H1 (cell line): ENCODE data around the gene CYRIA. TPM values are rescaled to one million over a fixed set of nuclear protein-coding genes. Genes with fewer than 3 reads are reported as not detected.

Experiments
- BRCA1 ChIP-seq: IDR thresholded peaks from 2 replicates; pipeline ENCODE4 v1.6.1; 2012; ENCODE audit warnings: low read depth, low read length, improper control_type of control experiment
- CHD7 ChIP-seq: fragments of 300-600 bp; sonication (generic); IDR thresholded peaks from 2 replicates; pipeline ENCODE4 v1.7.1; 2012; ENCODE audit warnings: low read length, moderate library complexity, mild to moderate bottlenecking, inconsistent platforms; ENCODE audit not compliant: insufficient replicate concordance
- CREB1 ChIP-seq: IDR thresholded peaks from 2 replicates; pipeline ENCODE4 v1.6.1; 2012; ENCODE audit warnings: inconsistent platforms
- EGR1 ChIP-seq: IDR thresholded peaks from 2 replicates; pipeline ENCODE4 v1.6.1; 2011; ENCODE audit warnings: low read depth, low read length, borderline replicate concordance
- EP300 ChIP-seq, 2 experiments: IDR thresholded peaks; 1 replicate in 1 of 2; 2 replicates in 1 of 2; pipeline ENCODE4 v1.6.1; 2011 to 2012; ENCODE audit warnings: low read depth in 2 of 2, low read length in 2 of 2, mild to moderate bottlenecking in 2 of 2, borderline replicate concordance in 1 of 2, inconsistent platforms in 1 of 2, moderate library complexity in 1 of 2
- EZH2 ChIP-seq: fragments of 200-600 bp; sonication (generic); IDR thresholded peaks from 2 replicates; pipeline ENCODE4 v1.7.1; 2012; ENCODE audit warnings: low read depth, mild to moderate bottlenecking, moderate library complexity, low read length, inconsistent platforms; ENCODE audit not compliant: severe bottlenecking
- GABPA ChIP-seq: IDR thresholded peaks from 2 replicates; pipeline ENCODE4 v1.6.1; 2011; ENCODE audit warnings: mild to moderate bottlenecking, low read length, moderate library complexity, borderline replicate concordance; ENCODE audit not compliant: insufficient read depth
- HDAC6 ChIP-seq: IDR thresholded peaks from one replicate; pipeline ENCODE4 v1.7.1; 2012; ENCODE audit warnings: low read depth, mild to moderate bottlenecking, inconsistent platforms, low read length, moderate library complexity
- JUN ChIP-seq: IDR thresholded peaks from 2 replicates; pipeline ENCODE4 v1.6.1; 2011; ENCODE audit warnings: low read depth, mild to moderate bottlenecking, improper control_type of control experiment, low read length
- KDM1A ChIP-seq: fragments of 200-600, 300-600 bp; sonication (generic); IDR thresholded peaks from 2 replicates; pipeline ENCODE4 v1.7.1; 2016; ENCODE audit warnings: mild to moderate bottlenecking, low read length, borderline replicate concordance
- NRF1 ChIP-seq: IDR thresholded peaks from 2 replicates; pipeline ENCODE4 v1.6.1; 2011; ENCODE audit warnings: mild to moderate bottlenecking, low read depth, low read length, improper control_type of control experiment
- TBP ChIP-seq: IDR thresholded peaks from 2 replicates; pipeline ENCODE4 v1.6.1; 2011; ENCODE audit warnings: low read depth, low read length, improper control_type of control experiment
- TEAD4 ChIP-seq: IDR thresholded peaks from 2 replicates; pipeline ENCODE4 v1.6.1; 2012; ENCODE audit warnings: low read depth, low read length, inconsistent platforms, mixed read lengths
- polyA plus RNA-seq, 7 experiments: library from polyadenylated mRNA; depleted of rRNA in 3 of 7; stranded (reverse) in 5 of 7; unstranded in 2 of 7; fragments of >200 nt in 5 of 7; fragments of 200-250 nt in 2 of 7; gene quantifications; 1 replicate in 5 of 7; 2 replicates in 1 of 7; 4 replicates in 1 of 7; pipeline versions ENCODE4 v1.2.1 to v1.2.3, GENCODE V29; 2011 to 2013; ENCODE audit warnings: missing spikeins in 2 of 7, mixed read lengths in 2 of 7
- total RNA-seq: library from RNA; stranded (reverse); fragmentation: NEBNext Ultra II Directional; extraction: Animal tissue kit (Norgen Biotek cat#: 25700); gene quantifications from 2 replicates; pipeline ENCODE4 v1.2.1, GENCODE V29; 2021

CYRIA gene
- total and polyA plus RNA-seq, 2 of the 8 experiments (the other 6 are each of a cell fraction or from before 2014, with no cell fraction given) = 1.5 to 9.8 TPM

GRCh38 chr2:16657671-16658070 lies 8.0 kb downstream of the CYRIA start (continued):
- no peak for TF ChIP-seq CHD7
- TF ChIP-seq HDAC6 = no peak
- no peak for TF ChIP-seq TEAD4
- TF ChIP-seq EZH2 = no peak
- no peak for TF ChIP-seq BRCA1
- no peak for TF ChIP-seq JUN
- TF ChIP-seq KDM1A = no peak
- no peak for TF ChIP-seq EGR1
- no peak for TF ChIP-seq EP300 (IDR thresholded peaks at IDR 0.05; ENCODE audit: borderline replicate concordance in 1 of 2, low read depth in 2 of 2, low read length in 2 of 2)
- no peak for TF ChIP-seq GABPA
- no peak for TF ChIP-seq NRF1
- no peak for TF ChIP-seq TBP
- no peak for TF ChIP-seq CREB1
